Trophoblast cell (in vitro differentiated cells and primary cell): ENCODE measurements around the gene ZBTB16.

ENCODE experiments used
- DNase-seq, 2 donors: peaks; one replicate each; pipeline ENCODE4 v3.0.0-alpha.2; 2016
- H2AFZ ChIP-seq: 2 replicates; pipeline ENCODE4 v1.6.1; 2013; ENCODE audit warnings: low read length, moderate library complexity, mild to moderate bottlenecking; ENCODE audit not compliant: insufficient read depth, poor library complexity
- H2AK5ac ChIP-seq: 2 replicates; pipeline ENCODE4 v1.6.1; 2013; ENCODE audit warnings: mild to moderate bottlenecking, low read length
- H2BK120ac ChIP-seq: 2 replicates; pipeline ENCODE4 v1.6.1; 2013; ENCODE audit warnings: low read length, mild to moderate bottlenecking, moderate library complexity; ENCODE audit not compliant: insufficient read depth, poor library complexity
- H2BK12ac ChIP-seq: 2 replicates; pipeline ENCODE4 v1.6.1; 2013; ENCODE audit warnings: mild to moderate bottlenecking, low read length, moderate library complexity
- H2BK5ac ChIP-seq: 2 replicates; pipeline ENCODE4 v1.6.1; 2013; ENCODE audit warnings: low read length, low read depth, moderate library complexity, mild to moderate bottlenecking; ENCODE audit not compliant: poor library complexity
- H3K14ac ChIP-seq: 2 replicates; pipeline ENCODE4 v1.6.1; 2013; ENCODE audit warnings: mild to moderate bottlenecking, low read length
- H3K18ac ChIP-seq: 2 replicates; pipeline ENCODE4 v1.6.1; 2013; ENCODE audit warnings: mild to moderate bottlenecking, low read length
- H3K23ac ChIP-seq: 2 replicates; pipeline ENCODE4 v1.6.1; 2013; ENCODE audit warnings: low read length
- H3K27ac ChIP-seq: 2 replicates; pipeline ENCODE4 v1.5.1; 2013; ENCODE audit warnings: low read depth, mild to moderate bottlenecking, inconsistent platforms, low read length, moderate library complexity
- H3K27me3 ChIP-seq: 2 replicates; pipeline ENCODE4 v1.6.1; 2013; ENCODE audit warnings: inconsistent platforms, mild to moderate bottlenecking, low read length, moderate library complexity; ENCODE audit not compliant: insufficient read depth
- H3K36me3 ChIP-seq, 2 experiments: 1 replicate in 1 of 2; 2 replicates in 1 of 2; pipeline ENCODE4 v1.6.1; 2013; ENCODE audit warnings: low read length in 2 of 2, mild to moderate bottlenecking in 2 of 2, moderate library complexity in 1 of 2; ENCODE audit not compliant: insufficient read depth in 2 of 2, control insufficient read depth in 1 of 2
- H3K4ac ChIP-seq: 2 replicates; pipeline ENCODE4 v1.6.1; 2013; ENCODE audit warnings: low read depth, mild to moderate bottlenecking, low read length, moderate library complexity
- H3K4me1 ChIP-seq, 2 experiments: 1 replicate in 1 of 2; 2 replicates in 1 of 2; pipeline ENCODE4 v1.6.1; 2013; ENCODE audit warnings: low read length in 2 of 2, mild to moderate bottlenecking in 2 of 2, moderate library complexity in 1 of 2; ENCODE audit not compliant: insufficient read depth in 2 of 2, control insufficient read depth in 1 of 2
- H3K4me2 ChIP-seq: 2 replicates; pipeline ENCODE4 v1.6.1; 2013; ENCODE audit warnings: inconsistent platforms, mild to moderate bottlenecking, low read length, moderate library complexity
- H3K4me3 ChIP-seq: 2 replicates; pipeline ENCODE4 v1.5.1; 2013; ENCODE audit warnings: mild to moderate bottlenecking, low read depth, low read length, inconsistent platforms
- H3K79me1 ChIP-seq: one replicate; pipeline ENCODE4 v1.6.1; 2013; ENCODE audit warnings: low read length
- H3K79me2 ChIP-seq: 2 replicates; pipeline ENCODE4 v1.6.1; 2013; ENCODE audit warnings: low read length, mild to moderate bottlenecking; ENCODE audit not compliant: control insufficient read depth, insufficient read depth, poor library complexity
- H3K9ac ChIP-seq: 2 replicates; pipeline ENCODE4 v1.6.1; 2013; ENCODE audit warnings: mild to moderate bottlenecking, low read length
- H3K9me3 ChIP-seq: 2 replicates; pipeline ENCODE4 v1.6.1; 2013; ENCODE audit warnings: low read depth, mild to moderate bottlenecking, control low read depth, inconsistent platforms, low read length; ENCODE audit not compliant: insufficient read depth
- H4K12ac ChIP-seq: 2 replicates; pipeline ENCODE4 v1.6.1; 2013; ENCODE audit warnings: low read depth, mild to moderate bottlenecking, low read length, moderate library complexity
- H4K8ac ChIP-seq: 2 replicates; pipeline ENCODE4 v1.6.1; 2013; ENCODE audit warnings: low read depth, mild to moderate bottlenecking, low read length, moderate library complexity
- H4K91ac ChIP-seq: one replicate; pipeline ENCODE4 v1.6.1; 2013; ENCODE audit warnings: low read depth, mild to moderate bottlenecking, low read length, moderate library complexity
- WGBS: extraction: QIAGEN DNeasy Blood & Tissue Kit; methylation state at CpG from one replicate; pipeline ENCODE4 v1.1.7; 2013; ENCODE audit warnings: missing lambda C conversion rate; ENCODE audit not compliant: insufficient read length, insufficient coverage; ENCODE audit errors: extremely low coverage; 5-methylcytosine and 5-hydroxymethylcytosine counted together

Gene ZBTB16

DNA sequence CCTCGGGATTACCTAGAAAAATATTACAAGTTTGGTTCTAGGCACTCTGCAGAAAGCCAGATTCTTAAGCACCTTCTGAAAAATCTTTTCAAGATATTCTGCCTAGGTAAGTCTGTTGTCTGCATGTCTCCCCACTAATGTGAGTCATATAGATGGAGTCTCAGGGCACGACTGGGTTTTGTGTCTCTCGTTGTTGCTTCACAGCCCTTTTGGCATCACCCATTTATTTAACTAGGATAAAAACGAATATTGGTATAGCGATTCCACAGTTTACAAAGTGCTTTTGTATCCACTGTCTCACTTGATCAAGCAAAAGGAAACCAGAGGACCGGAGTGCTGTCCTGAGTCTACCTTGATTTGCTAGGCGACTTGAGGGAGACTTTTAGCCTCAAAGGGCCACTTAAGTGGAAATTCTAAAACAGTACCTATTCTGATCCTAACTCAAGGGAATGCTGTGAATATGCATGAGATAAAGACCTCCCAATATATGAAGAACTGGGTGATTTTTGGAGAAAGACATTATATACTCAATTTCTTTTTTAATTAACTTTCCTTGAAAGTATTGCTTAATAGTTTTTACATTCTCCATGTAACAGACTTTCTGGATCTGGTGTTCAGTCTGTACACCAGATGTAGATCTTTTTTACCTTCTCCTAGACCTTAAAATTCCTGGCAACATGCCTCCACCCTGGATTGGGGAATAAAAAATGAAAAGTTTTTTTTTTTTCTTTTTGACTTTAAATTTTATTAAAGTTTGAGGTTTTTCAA, 237.3 kb downstream of the ZBTB16 start:
- no peak for DNase-seq
- no peaks in the 10 kb centered on the region for H3K27me3 ChIP-seq
- H4K8ac ChIP-seq: peak overlapping the region; percentile 83
- H2BK120ac ChIP-seq: peak overlapping the region; percentile 96
- H3K9me3 ChIP-seq: no peaks in the 10 kb centered on the region
- H4K91ac ChIP-seq: peak overlapping the region; percentile 98
- H3K79me1 ChIP-seq: peaks cover 39% of the 10 kb centered on the region
- no peak overlapping the region for H2AK5ac ChIP-seq
- peaks cover 1 to 4% of the 10 kb centered on the region in 2 experiments for H3K36me3 ChIP-seq
- H2AFZ ChIP-seq: no peak overlapping the region
- H2BK12ac ChIP-seq: peak overlapping the region; percentile 94
- H3K4me3 ChIP-seq: no peak overlapping the region
- peak overlapping the region; percentile 77 for H3K14ac ChIP-seq
- no peak overlapping the region for H3K23ac ChIP-seq
- peak overlapping the region; percentile 99 for H2BK5ac ChIP-seq
- H3K9ac ChIP-seq: peak overlapping the region; percentile 6
- peak overlapping the region; percentile 75 for H3K18ac ChIP-seq
- WGBS: no CpG with 5 or more reads among the region's 7 CpGs
- peak overlapping the region; percentile 64 for H3K4ac ChIP-seq
- peaks cover 18 to 20% of the 10 kb centered on the region in 2 experiments for H3K4me1 ChIP-seq
- peak overlapping the region; percentile 2 for H3K4me2 ChIP-seq
- H4K12ac ChIP-seq: peak overlapping the region; percentile 46
- H3K79me2 ChIP-seq: peaks cover 8% of the 10 kb centered on the region
- H3K27ac ChIP-seq: peak overlapping the region; percentile 100

- Histone ChIP-seq H3K23ac (no peak overlapping the region), H4K12ac (peak overlapping the region; percentile 32), H3K4ac (peak overlapping the region; percentile 39), H2BK120ac (peak overlapping the region; percentile 68), H3K4me2 (peak overlapping the region; percentile 15), H3K4me1 (peaks cover 16 to 18% of the 10 kb centered on the region in 2 experiments), H3K27me3 (no peaks in the 10 kb centered on the region), H2AFZ (no peak overlapping the region), H3K79me1 (peaks cover 32% of the 10 kb centered on the region), H3K14ac (peak overlapping the region; percentile 66), H2BK12ac (peak overlapping the region; percentile 72), H4K8ac (peak overlapping the region; percentile 44), H3K4me3 (no peak overlapping the region), H3K9me3 (no peaks in the 10 kb centered on the region), H3K36me3 (peaks cover 1 to 4% of the 10 kb centered on the region in 2 experiments), H4K91ac (peak overlapping the region; percentile 52), H2BK5ac (peak overlapping the region; percentile 36), H3K9ac (no peak overlapping the region), H3K27ac (no peak overlapping the region), H3K18ac (peak overlapping the region; percentile 12), H2AK5ac (peak overlapping the region; percentile 49), H3K79me2 (peaks cover 6% of the 10 kb centered on the region)
- DNase-seq: no peak
- 100% methylated on average over 2 of the region's 8 CpGs for WGBS
Observed at GRCh38 chr11:114297806-114298709, 238.5 kb downstream of the ZBTB16 start.

DNA sequence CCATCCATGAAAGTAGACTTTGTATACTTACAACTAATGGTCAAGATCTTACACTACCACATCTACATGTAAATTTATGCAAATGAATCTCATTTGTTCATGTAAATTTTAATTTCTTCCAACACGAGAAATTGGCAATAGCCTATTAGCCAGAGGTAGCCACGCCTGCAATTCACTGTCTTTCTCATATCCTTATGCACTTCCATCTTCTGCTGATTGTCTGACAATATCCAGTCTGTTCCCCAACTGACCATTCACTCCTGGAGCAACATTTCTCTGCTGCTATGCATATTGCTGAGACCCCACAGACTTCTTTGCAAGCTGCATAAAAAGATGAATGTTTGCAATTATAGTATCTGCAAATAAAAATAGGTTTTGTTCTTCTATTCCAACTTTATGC, 239.2 kb downstream of the ZBTB16 start:
- Histone ChIP-seq H4K8ac (no peak overlapping the region), H2AK5ac (no peak overlapping the region), H3K4ac (no peak overlapping the region), H3K14ac (no peak overlapping the region), H3K79me1 (peaks cover 29% of the 10 kb centered on the region), H2BK12ac (no peak overlapping the region), H3K23ac (no peak overlapping the region), H4K91ac (no peak overlapping the region), H3K27ac (no peak overlapping the region), H3K27me3 (no peaks in the 10 kb centered on the region), H2AFZ (no peak overlapping the region), H2BK5ac (no peak overlapping the region), H2BK120ac (no peak overlapping the region), H3K9me3 (no peaks in the 10 kb centered on the region), H3K9ac (no peak overlapping the region), H3K18ac (no peak overlapping the region), H3K4me1 (peaks cover 14 to 16% of the 10 kb centered on the region in 2 experiments), H3K4me3 (no peak overlapping the region), H3K36me3 (peaks cover 1 to 4% of the 10 kb centered on the region in 2 experiments), H4K12ac (no peak overlapping the region), H3K4me2 (no peak overlapping the region), H3K79me2 (peaks cover 4% of the 10 kb centered on the region)
- no peak for DNase-seq
- no CpG with 5 or more reads among the region's 2 CpGs for WGBS
